ENCODE data around the gene EIF3I.
"Not testable (repeated sequence)": the region's sequence is repeated elsewhere in the genome, so short reads cannot be mapped to it uniquely, and the experiment has no call there.

EIF3I gene

GRCh38 chr1:32257227-32257508 lies 35.0 kb downstream of the EIF3I start:
- TF ChIP-seq CTCF (IDR thresholded peaks at IDR 0.05; ENCODE audit: extremely low read depth, missing control alignments), result no peak
- DNase-seq (ENCODE audit: low spot score), result no peak

GRCh38 chr1:32263236-32263593 lies 41.0 kb downstream of the EIF3I start:
- DNase-seq (ENCODE audit: low spot score), result not testable (repeated sequence)

GRCh38 chr1:32263744-32264143 lies 41.5 kb downstream of the EIF3I start:
- TF ChIP-seq CTCF (IDR thresholded peaks at IDR 0.05; ENCODE audit: extremely low read depth, missing control alignments), result no peak
- DNase-seq (ENCODE audit: low spot score), result peak; percentile 35

GRCh38 chr1:32265846-32266245 lies 43.6 kb downstream of the EIF3I start:
- TF ChIP-seq CTCF (IDR thresholded peaks at IDR 0.05; ENCODE audit: extremely low read depth, missing control alignments), result no peak
- no peak for DNase-seq (ENCODE audit: low spot score)

GRCh38 chr1:32266921-32267591 lies 44.8 kb downstream of the EIF3I start:
- no peak for TF ChIP-seq CTCF (IDR thresholded peaks at IDR 0.05; ENCODE audit: extremely low read depth, missing control alignments)
- DNase-seq (ENCODE audit: low spot score), result no peak

- no peak for TF ChIP-seq CTCF (IDR thresholded peaks at IDR 0.05; ENCODE audit: extremely low read depth, missing control alignments)
- DNase-seq (ENCODE audit: low spot score), result no peak
Observed at GRCh38 chr1:32269744-32270143, 47.5 kb downstream of the EIF3I start.

GRCh38 chr1:32272557-32273390 lies 50.6 kb downstream of the EIF3I start:
- DNase-seq (ENCODE audit: low spot score), result no peak
- TF ChIP-seq CTCF (IDR thresholded peaks at IDR 0.05; ENCODE audit: extremely low read depth, missing control alignments), result no peak

All from GM20000 (cell line).